Liver (tissue), 9 donors: ENCODE measurements around the gene PGGHG. TPM values are rescaled to one million over a fixed set of nuclear protein-coding genes. Genes with fewer than 3 reads are reported as not detected.

Source experiments
- DNase-seq: peaks from one replicate; pipeline ENCODE4 v3.0.0-alpha.2; 2017; ENCODE audit warnings: low spot score
- H3K27ac ChIP-seq, 2 donors: one replicate each; pipeline ENCODE4 v1.7.0; 2013; ENCODE audit warnings: inconsistent platforms in 2 of 2, low read length in 2 of 2, control low read depth in 1 of 2, low read depth in 1 of 2, mild to moderate bottlenecking in 1 of 2
- H3K27me3 ChIP-seq, 4 donors: one replicate each; pipeline versions ENCODE4 v1.6.1 to v1.7.0; 2013; ENCODE audit warnings: low read length in 3 of 4, inconsistent platforms in 1 of 4, mild to moderate bottlenecking in 1 of 4, moderate library complexity in 1 of 4; ENCODE audit not compliant: control insufficient read depth in 4 of 4, insufficient read depth in 4 of 4
- H3K36me3 ChIP-seq, 4 donors: one replicate each; pipeline versions ENCODE4 v1.6.1 to v1.7.0; 2013; ENCODE audit warnings: low read length in 3 of 4, mild to moderate bottlenecking in 3 of 4, low read depth in 1 of 4, moderate library complexity in 1 of 4; ENCODE audit not compliant: control insufficient read depth in 4 of 4, insufficient read depth in 3 of 4
- H3K4me1 ChIP-seq, 4 donors: one replicate each; pipeline versions ENCODE4 v1.6.1 to v1.7.0; 2013; ENCODE audit warnings: low read length in 3 of 4, mild to moderate bottlenecking in 3 of 4, moderate library complexity in 1 of 4; ENCODE audit not compliant: control insufficient read depth in 4 of 4, insufficient read depth in 4 of 4
- H3K4me3 ChIP-seq, 3 donors: one replicate each; pipeline versions ENCODE4 v1.6.1 to v1.7.0; 2013; ENCODE audit warnings: low read length in 3 of 3, control low read depth in 1 of 3, low read depth in 1 of 3, mild to moderate bottlenecking in 1 of 3
- H3K9ac ChIP-seq, 2 donors: one replicate each; pipeline ENCODE4 v1.7.0; 2013; ENCODE audit warnings: low read length in 2 of 2, mild to moderate bottlenecking in 2 of 2, moderate library complexity in 2 of 2, control low read depth in 1 of 2, low read depth in 1 of 2
- H3K9me3 ChIP-seq, 4 donors: one replicate each; pipeline versions ENCODE4 v1.6.1 to v1.7.0; 2013; ENCODE audit warnings: low read length in 3 of 4; ENCODE audit not compliant: control insufficient read depth in 4 of 4
- ATF3 ChIP-seq: IDR thresholded peaks from 2 replicates; pipeline ENCODE4 v1.6.1; 2016; ENCODE audit warnings: antibody characterized with exemption
- GABPA ChIP-seq, 2 donors: IDR thresholded peaks in 1 of 2; conservative IDR thresholded peaks in 1 of 2; 2 replicates each; pipeline ENCODE4 v1.6.1; 2016; ENCODE audit warnings: antibody characterized with exemption in 2 of 2, mild to moderate bottlenecking in 1 of 2, moderate library complexity in 1 of 2
- HNF4G ChIP-seq: IDR thresholded peaks from 2 replicates; pipeline ENCODE4 v1.6.1; 2016; ENCODE audit warnings: antibody characterized with exemption
- JUND ChIP-seq, 2 donors: IDR thresholded peaks; 2 replicates each; pipeline ENCODE4 v1.6.1; 2016; ENCODE audit warnings: antibody characterized with exemption in 2 of 2
- MAX ChIP-seq: IDR thresholded peaks from 2 replicates; pipeline ENCODE4 v1.6.1; 2016; ENCODE audit warnings: antibody characterized with exemption
- NR2F2 ChIP-seq: IDR thresholded peaks from 2 replicates; pipeline ENCODE4 v1.6.1; 2016; ENCODE audit warnings: antibody characterized with exemption
- RXRA ChIP-seq, 2 donors: IDR thresholded peaks; 2 replicates each; pipeline ENCODE4 v1.6.1; 2017 to 2018; ENCODE audit warnings: antibody characterized with exemption in 2 of 2, mild to moderate bottlenecking in 1 of 2
- SP1 ChIP-seq: IDR thresholded peaks from 2 replicates; pipeline ENCODE4 v1.6.1; 2018; ENCODE audit warnings: antibody characterized with exemption, mild to moderate bottlenecking
- TAF1 ChIP-seq: conservative IDR thresholded peaks from 2 replicates; pipeline ENCODE4 v1.6.1; 2016; ENCODE audit warnings: antibody characterized with exemption, mild to moderate bottlenecking
- ZBTB33 ChIP-seq: IDR thresholded peaks from 2 replicates; pipeline ENCODE4 v1.6.1; 2016; ENCODE audit warnings: antibody characterized with exemption
- WGBS: extraction: QIAGEN DNeasy Blood & Tissue Kit; methylation state at CpG from one replicate; pipeline ENCODE4 v1.1.7; 2013; 5-methylcytosine and 5-hydroxymethylcytosine counted together
- polyA plus RNA-seq, 2 donors: library from polyadenylated mRNA; stranded (reverse) in 1 of 2; unstranded in 1 of 2; fragments of 200-250 nt in 1 of 2; fragments of >200 nt in 1 of 2; fragmentation: Nextera tagmentation in 1 of 2; extraction: Ambion mirVana in 1 of 2; gene quantifications; one replicate each; pipeline versions ENCODE4 v1.2.1 to v1.2.3, GENCODE V29; 2013 to 2015
- total RNA-seq, 2 donors: library from RNA; depleted of rRNA; stranded (reverse); fragments of >200 nt; gene quantifications; one replicate each; pipeline ENCODE4 v1.2.3, GENCODE V29; 2014
- donor health status: healthy.
- donor health status: healthy.
- donor health status: healthy.
- donor health status: healthy.
- donor health status: healthy.

Gene PGGHG
- total and polyA plus RNA-seq, 4 donors = 1.3 to 11.4 (median 7.5) TPM

GRCh38 chr11:252666-253065, 36.3 kb upstream of the PGGHG start:
- Histone ChIP-seq H3K9ac (no peak overlapping the region), H3K27ac (no peak overlapping the region), H3K9me3 (no peaks in the 10 kb centered on the region), H3K4me3 (no peak overlapping the region), H3K36me3 (peaks cover 10 to 54% (median 27%) of the 10 kb centered on the region in 4 donors), H3K4me1 (no peaks in the 10 kb centered on the region), H3K27me3 (no peaks in the 10 kb centered on the region)
- 92% methylated on average over 8 of the region's 8 CpGs for WGBS
- TF ChIP-seq ATF3 = no peak
- TF ChIP-seq JUND (IDR thresholded peaks at IDR 0.05) = no peak
- TF ChIP-seq ZBTB33 = no peak
- TF ChIP-seq HNF4G = no peak
- TF ChIP-seq NR2F2 = no peak
- TF ChIP-seq TAF1 = no peak
- TF ChIP-seq MAX = no peak
- no peak for TF ChIP-seq RXRA (IDR thresholded peaks at IDR 0.05)
- no peak for TF ChIP-seq SP1
- no peak for DNase-seq

- H3K36me3 ChIP-seq = peaks cover 6 to 48% (median 24%) of the 10 kb centered on the region in 4 donors
These were observed 35.6 kb upstream of the PGGHG start for GRCh38 chr11:253160-253885.

More at GRCh38 chr11:253160-253885, 35.6 kb upstream of the PGGHG start:
- Histone ChIP-seq H3K27me3 (no peaks in the 10 kb centered on the region), H3K27ac (no peak overlapping the region), H3K4me1 (no peaks in the 10 kb centered on the region), H3K4me3 (no peak overlapping the region), H3K9me3 (no peaks in the 10 kb centered on the region), H3K9ac (no peak overlapping the region)
- WGBS = 84% methylated on average over 13 of the region's 13 CpGs
- no peak for TF ChIP-seq GABPA (IDR thresholded peaks at IDR 0.05 in 1 of 2, conservative IDR thresholded peaks at IDR 0.05 in 1 of 2)
- no peak for TF ChIP-seq JUND (IDR thresholded peaks at IDR 0.05)
- no peak for TF ChIP-seq ZBTB33
- TF ChIP-seq NR2F2 = no peak
- TF ChIP-seq RXRA (IDR thresholded peaks at IDR 0.05) = no peak
- no peak for DNase-seq
